ENCODE results near the gene EGR2.

EGR2 gene

DNA sequence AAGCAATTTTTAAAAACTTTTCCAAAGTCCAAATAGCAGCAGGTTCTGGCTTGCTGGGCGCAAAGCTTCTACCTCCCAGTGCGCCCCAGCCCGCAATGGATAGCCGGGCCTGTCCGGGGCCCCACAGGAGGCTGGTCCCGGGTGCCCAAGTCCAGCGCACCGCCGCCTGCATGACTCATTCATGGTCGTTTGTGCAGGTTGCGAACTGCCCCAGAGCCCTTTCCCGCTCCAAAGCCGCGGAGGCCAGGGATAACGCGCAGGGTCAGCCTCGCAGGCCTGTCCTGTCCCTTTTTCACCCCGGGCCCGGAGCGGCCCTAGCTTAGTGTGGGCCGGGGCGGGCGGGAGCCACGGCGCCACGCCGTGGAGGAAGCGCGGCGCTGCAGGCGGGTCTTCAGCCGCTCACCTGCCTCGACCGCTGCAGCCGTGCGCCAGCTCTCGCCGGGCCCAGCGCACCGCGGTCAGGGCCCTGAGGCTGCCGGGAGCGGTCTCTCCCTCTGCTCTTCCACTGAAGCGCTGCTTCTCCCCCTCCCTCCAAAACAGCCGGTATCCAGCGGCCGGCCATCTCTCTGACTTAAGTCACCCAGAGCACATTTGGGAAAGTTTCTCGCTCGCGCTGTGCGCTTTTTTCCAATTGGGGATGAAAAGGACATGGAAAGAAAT is 1.7 kb upstream of the EGR2 start:
- peak; percentile 63 for DNase-seq

- DNase-seq: peak; percentile 36
These were observed 1.1 kb upstream of the EGR2 start for GRCh38 chr10:62817121-62817765.

GRCh38 chr10:62816076-62816330 is 163 bp downstream of the EGR2 start:
- no peak for DNase-seq

DNA sequence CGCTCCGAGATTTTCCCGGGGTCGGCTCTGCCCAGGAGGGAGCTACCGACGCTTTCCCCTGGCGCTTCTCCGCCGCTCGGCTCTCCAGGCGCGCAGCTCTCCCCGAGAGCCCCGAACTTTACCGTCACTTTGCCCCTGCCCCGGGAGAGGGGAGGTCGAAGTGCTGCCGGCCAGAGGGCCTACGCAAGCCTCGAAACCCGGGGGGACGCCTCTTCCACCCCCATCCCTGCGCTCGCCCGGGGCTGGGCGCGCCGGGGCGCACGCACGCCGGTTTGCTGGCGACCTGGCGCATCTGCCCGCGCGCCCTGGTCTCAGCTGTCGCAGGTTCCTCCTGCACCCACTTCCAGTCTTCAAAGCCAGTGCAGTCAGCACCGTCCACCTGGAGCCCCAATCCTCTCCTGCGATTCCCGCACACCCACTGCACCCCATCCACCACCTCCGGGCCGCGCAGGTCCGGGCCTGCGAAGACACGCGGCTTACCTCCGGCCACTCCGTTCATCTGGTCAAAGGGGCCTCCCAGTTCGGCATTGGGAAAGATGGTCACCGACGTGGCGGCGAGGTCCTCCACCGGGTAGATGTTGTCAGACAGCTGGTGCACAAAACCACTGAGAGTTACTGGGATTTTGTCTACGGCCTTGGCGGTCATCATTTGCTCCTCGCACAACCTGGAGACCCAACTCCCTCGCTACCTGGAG is 638 bp downstream of the EGR2 start:
- DNase-seq: peak; percentile 12

DNA sequence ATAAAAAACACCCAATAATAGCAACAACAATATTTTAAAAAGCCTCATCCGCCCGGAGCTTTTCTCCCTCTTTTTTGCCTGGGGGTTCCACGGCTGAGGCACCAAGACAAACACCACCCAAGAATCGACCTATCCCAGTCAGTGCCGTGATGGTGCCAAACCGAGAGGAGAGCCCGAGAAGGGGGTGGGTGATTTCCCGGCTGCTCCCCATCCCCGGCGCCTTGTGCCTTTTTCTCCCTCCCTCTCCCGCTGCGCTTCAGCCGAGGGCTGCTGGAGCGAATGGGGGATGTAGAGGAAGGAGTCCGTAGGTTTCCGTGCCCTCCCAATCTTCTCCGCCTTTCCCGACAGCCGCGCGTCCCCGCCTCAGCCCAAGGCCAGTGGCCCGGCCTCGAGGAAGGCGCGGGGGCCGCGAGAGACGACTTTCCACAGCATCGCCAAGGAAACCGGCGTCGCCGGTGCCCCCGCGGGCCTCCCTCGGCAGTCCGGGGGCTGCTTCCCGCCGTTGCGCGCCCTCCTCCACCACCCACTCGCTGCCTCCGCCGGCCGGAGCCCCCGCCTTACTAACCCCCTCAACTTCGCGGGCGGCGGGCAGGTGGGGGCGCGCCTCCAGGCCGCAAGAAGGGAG is 1.3 kb downstream of the EGR2 start:
- DNase-seq: peak; percentile 12

DNA sequence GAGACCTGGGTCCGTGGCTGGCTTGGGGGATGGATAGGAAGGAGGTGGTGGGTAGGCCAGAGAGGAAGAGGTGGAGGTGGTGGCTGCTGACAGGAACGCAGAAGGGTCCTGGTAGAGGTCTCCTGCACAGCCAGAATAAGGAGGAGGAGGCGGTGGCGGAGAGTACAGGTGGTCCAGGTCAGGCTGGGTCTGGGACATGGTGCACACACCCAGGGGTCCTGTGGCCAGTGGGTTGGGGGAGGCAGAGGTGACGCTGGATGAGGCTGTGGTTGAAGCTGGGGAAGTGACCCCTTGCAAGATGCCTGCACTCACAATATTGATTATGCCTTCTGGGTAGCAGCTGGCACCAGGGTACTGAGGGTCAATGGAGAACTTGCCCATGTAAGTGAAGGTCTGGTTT is 2.2 kb downstream of the EGR2 start:
- DNase-seq: no peak

DNA sequence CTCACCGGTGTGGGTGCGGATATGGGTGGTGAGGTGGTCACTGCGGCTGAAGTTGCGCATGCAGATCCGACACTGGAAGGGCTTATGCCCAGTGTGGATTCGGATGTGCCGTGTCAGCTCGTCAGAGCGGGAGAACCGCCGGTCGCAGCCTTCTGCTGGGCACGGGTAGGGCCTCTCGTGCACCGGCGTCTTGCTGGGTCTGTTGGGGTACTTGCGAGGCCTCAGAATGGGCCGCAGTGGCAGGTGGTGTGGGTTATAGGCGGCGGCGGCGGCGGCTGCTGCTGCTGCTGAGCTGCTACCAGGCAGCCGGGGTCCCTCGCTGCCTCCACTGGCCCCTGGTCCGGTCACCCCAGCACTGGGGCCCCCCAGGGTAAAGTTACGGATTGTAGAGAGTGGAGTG is 2.7 kb downstream of the EGR2 start:
- no peak for DNase-seq

DNA sequence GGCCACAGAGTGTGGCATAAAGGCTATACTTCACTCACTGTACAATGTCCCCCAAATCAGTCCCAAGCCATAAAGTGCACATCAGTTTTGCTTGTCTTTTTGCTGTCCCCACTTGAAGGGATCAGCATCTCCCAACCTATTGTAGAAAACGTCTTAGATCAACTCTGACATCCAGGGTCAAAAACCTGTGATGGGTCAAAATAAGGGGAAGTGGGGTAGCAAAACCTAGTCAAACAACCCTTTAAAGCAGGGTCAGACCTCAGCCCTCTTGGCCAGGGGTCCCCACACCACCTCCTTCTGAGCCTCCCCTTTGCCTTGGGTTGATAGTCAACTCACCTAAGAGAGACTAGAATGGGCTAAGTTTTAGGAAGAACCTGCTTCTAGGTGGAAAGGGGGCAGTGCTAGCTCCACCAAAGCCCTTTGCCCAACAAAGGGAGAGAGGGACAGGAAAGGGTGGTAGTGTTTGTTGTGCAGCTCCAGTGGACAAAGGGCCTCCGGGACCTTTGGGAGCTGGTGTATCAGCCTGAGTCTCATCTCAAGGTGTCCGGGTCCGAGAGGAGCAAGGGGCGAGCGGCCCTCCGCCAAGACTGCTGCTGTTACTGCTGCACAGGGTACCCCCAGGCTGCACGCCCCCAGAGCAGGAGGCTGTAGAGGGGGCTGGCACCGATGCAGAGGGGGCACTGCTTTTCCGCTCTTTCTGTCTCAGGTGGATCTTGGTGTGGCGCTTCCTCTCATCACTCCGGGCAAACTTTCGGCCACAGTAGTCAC is 3.3 kb downstream of the EGR2 start:
- DNase-seq: no peak

DNA sequence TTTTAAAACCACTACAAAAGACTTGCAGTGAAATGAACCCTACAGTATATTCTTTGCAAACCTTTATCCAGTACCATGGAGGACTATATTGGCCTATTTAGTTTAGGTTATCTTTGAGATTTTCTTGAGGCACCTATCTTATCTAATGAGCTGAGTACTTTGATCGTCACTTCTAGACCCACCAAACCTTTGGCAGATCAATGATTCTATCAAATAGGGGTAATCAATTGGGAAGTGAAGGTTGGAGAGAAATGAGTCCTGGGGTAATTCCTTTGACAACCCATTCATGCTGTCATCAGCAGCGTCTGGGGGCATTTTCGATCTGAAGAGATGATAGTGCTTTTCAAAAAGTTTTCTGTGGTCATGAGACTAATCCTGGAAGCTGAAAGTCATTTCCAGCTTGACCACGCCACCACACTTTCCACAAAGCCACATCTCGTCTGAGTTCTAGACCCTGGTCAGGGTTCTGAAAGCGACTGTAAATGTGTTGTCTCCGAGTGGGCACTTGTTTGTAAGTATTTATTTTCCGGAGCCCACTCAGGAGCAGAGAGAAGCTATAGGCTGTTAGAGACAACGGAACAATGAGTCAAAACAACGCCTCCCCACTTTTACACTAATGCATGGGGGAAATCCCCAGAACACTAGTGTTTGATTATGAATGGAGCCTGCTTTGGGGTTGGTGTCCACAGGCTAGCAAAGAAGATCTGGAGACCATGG is 4.8 kb downstream of the EGR2 start:
- DNase-seq: no peak

DNA sequence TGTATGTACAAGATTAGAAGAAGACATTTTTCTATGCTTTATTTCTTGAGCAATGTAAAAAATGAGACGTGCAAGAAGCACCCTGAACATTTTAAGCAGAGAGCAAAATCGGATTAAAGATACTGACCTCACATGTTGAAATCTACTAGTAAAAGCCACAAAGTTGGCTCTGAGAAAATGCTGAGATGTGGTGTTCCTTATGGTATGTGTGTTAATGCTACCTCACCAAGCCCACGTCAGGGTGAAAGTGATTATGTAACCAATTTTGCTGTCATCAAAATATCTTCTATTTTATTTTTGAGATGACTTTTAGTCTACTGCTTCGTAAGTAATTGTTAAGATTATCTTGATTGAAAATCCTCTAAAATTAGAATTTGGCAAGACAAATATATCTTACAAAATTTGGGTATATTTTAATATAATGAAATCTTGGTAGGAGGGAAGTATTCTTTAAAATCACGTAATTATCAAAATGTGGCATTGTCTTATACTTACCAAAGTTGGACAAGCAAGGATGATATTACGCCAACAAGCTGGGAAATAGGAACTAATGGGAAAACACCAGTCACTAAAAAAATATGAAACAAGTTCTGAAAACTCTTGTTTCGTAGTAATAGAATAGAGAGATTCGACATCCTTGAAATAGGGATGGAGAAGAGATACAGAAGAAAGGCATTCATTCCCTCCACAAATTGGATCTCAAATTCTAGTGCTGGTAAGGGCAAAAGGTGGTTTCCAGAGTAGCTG is 5.8 kb downstream of the EGR2 start:
- peak; percentile 10 for DNase-seq

- DNase-seq: peak; percentile 60
These were observed 9.9 kb downstream of the EGR2 start for GRCh38 chr10:62806251-62806650.

GRCh38 chr10:62805231-62806099 is 10.7 kb downstream of the EGR2 start:
- DNase-seq: peak; percentile 39

- peak; percentile 84 for DNase-seq
These were observed 11.6 kb downstream of the EGR2 start, which contains the start of gene ADO for GRCh38 chr10:62804356-62805230. Gene ADO (plus strand): TSS chr10:62804720. CDS start chr10:62805060, 340 bp downstream.

DNA sequence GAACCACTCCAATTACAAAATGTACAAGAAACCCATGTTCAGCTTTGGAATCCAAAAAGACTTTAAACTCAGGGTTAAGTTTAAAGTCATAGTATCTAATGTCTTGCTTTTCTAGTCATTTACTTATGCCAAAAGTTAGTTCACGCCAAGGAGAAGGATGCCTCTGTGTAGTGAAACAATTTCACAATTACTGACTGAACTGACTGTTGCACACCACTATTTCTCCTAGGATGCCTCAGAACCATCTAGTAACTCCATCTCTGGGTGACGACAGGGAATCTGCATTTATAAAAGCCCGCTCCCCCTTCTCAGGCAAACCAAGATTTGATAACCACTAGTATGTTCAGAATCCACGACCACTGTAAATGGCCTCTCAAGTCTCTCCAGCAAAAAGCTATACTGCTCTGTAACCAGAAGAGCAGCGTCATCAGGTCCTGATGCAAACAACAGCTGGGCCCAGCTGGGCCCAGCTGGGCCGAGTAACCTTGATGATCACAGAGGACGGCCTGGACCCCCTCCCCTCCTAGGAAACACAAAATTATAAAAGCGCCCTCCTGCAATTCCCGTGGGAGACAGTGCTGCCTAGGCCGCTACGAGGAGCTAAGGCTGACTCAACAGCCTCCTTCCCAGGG is 12.3 kb downstream of the EGR2 start:
- DNase-seq: no peak

GRCh38 chr10:62801871-62802270 is 14.3 kb downstream of the EGR2 start:
- no peak for DNase-seq

- no peak for DNase-seq
These were observed 19.3 kb downstream of the EGR2 start for GRCh38 chr10:62796896-62797295.

GRCh38 chr10:62795762-62796161 is 20.4 kb downstream of the EGR2 start:
- no peak for DNase-seq

GRCh38 chr10:62795100-62795499 is 21.1 kb downstream of the EGR2 start:
- DNase-seq: no peak

DNA sequence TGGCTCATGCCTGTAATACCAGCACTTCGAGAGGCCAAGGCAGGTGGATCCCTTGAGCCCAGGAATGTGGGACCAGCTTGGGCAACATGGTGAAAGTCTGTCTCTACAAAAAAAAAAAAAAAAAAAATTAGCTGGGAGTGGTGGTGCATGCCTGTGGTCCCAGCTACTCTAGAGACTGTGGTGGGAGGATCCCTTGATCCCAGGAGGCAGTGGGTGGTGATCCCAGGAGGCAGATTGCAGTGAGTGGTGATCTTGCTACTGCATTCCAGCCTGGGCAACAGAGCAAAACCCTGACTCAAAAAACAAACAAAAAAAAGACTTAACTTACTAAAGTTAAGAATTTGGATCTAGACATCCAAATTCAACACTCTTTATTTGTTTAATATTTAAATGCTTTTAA is 21.9 kb downstream of the EGR2 start:
- peak; percentile 38 for DNase-seq

Data from fibroblast of skin of abdomen (primary cell).